Myocyte (in vitro differentiated cells): Measurements from ENCODE around the gene DYNLT2. TPM values are rescaled to one million over a fixed set of nuclear protein-coding genes. Genes with fewer than 3 reads are reported as not detected.

Experiments used
- DNase-seq: peaks from one replicate; pipeline ENCODE4 v3.0.0-alpha.2; 2012; ENCODE audit warnings: low read depth
- polyA plus RNA-seq: library from polyadenylated mRNA; unstranded; fragments of >200 nt; gene quantifications from one replicate; pipeline ENCODE4 v1.2.1, GENCODE V29; 2012; ENCODE audit warnings: missing spikeins
- total RNA-seq: library from RNA; depleted of rRNA; stranded (reverse); fragments of >200 nt; gene quantifications from 2 replicates; pipeline ENCODE4 v1.2.3, GENCODE V29; 2014

The DYNLT2 gene
- total RNA-seq, result 3.0 and 3.1 TPM in 2 replicates
- 1.3 TPM for polyA plus RNA-seq

- peak; percentile 96 for DNase-seq
Measured at GRCh38 chr6:169751242-169752073, at the start of gene DYNLT2, which contains the start of gene ERMARD. Gene DYNLT2 (minus strand): TSS chr6:169751572. CDS start chr6:169751458, 114 bp downstream. Gene ERMARD (plus strand): TSS chr6:169751622. CDS start chr6:169751658, 36 bp downstream.

GRCh38 chr6:169800668-169801395 is 49.5 kb upstream of the DYNLT2 start:
- DNase-seq, result peak; percentile 93

GRCh38 chr6:169800116-169800667 is 48.8 kb upstream of the DYNLT2 start:
- no peak for DNase-seq

- no peak for DNase-seq
Measured at GRCh38 chr6:169799474-169799926, 48.1 kb upstream of the DYNLT2 start.

GRCh38 chr6:169798764-169799473 is 47.5 kb upstream of the DYNLT2 start:
- DNase-seq, result no peak

- DNase-seq, result no peak
Measured at GRCh38 chr6:169795196-169795595, 43.8 kb upstream of the DYNLT2 start.

- peak; percentile 93 for DNase-seq
Measured at GRCh38 chr6:169794317-169795055, 43.1 kb upstream of the DYNLT2 start.

- DNase-seq, result no peak
Measured at GRCh38 chr6:169793408-169793807, 42.0 kb upstream of the DYNLT2 start.

GRCh38 chr6:169792306-169793015 is 41.1 kb upstream of the DYNLT2 start:
- DNase-seq, result no peak

GRCh38 chr6:169791721-169792131 is 40.4 kb upstream of the DYNLT2 start:
- no peak for DNase-seq

- DNase-seq, result peak; percentile 70
Measured at GRCh38 chr6:169789944-169790927, 38.9 kb upstream of the DYNLT2 start.

- no peak for DNase-seq
Measured at GRCh38 chr6:169789146-169789943, 38.0 kb upstream of the DYNLT2 start.

- DNase-seq, result no peak
Measured at GRCh38 chr6:169788809-169789145, 37.4 kb upstream of the DYNLT2 start.

GRCh38 chr6:169787797-169788196 is 36.4 kb upstream of the DYNLT2 start:
- DNase-seq, result no peak

GRCh38 chr6:169786349-169786748 is 35.0 kb upstream of the DYNLT2 start:
- no peak for DNase-seq

GRCh38 chr6:169785566-169785965 is 34.2 kb upstream of the DYNLT2 start:
- DNase-seq, result no peak

GRCh38 chr6:169784821-169785340 is 33.5 kb upstream of the DYNLT2 start:
- no peak for DNase-seq
